BLaER1 treated with 17β-estradiol and CSF1 and Interleukin-3, amounts not matched to agents 10 nM and 100 nM (cell line): ENCODE measurements around the gene MVD.
"Not testable (repeated sequence)": the region's sequence is repeated elsewhere in the genome, so short reads cannot be mapped to it uniquely, and the experiment has no call there.

Experiments
- H3K27ac ChIP-seq, 11 experiments: shearing (Covaris generic); formaldehyde crosslinking; 2 replicates each; pipeline ENCODE4 v1.8.1; 2022
- H3K27me3 ChIP-seq, 11 experiments: shearing (Covaris generic); formaldehyde crosslinking; 2 replicates each; pipeline ENCODE4 v1.8.1; 2022
- H3K36me3 ChIP-seq, 11 experiments: shearing (Covaris generic); formaldehyde crosslinking; 2 replicates each; pipeline ENCODE4 v1.8.1; 2022
- H3K4me1 ChIP-seq, 10 experiments: shearing (Covaris generic); formaldehyde crosslinking; 2 replicates each; pipeline ENCODE4 v1.8.1; 2022
- H3K4me2 ChIP-seq, 11 experiments: shearing (Covaris generic); formaldehyde crosslinking; 2 replicates each; pipeline ENCODE4 v1.8.1; 2022
- H3K4me3 ChIP-seq, 10 experiments: shearing (Covaris generic); formaldehyde crosslinking; 2 replicates each; pipeline ENCODE4 v1.8.1; 2022
- H3K9ac ChIP-seq, 11 experiments: shearing (Covaris generic); formaldehyde crosslinking; 2 replicates each; pipeline ENCODE4 v1.8.1; 2022
- H3K9me3 ChIP-seq, 11 experiments: shearing (Covaris generic); formaldehyde crosslinking; replicated peaks in 1 of 11; 2 replicates each; pipeline ENCODE4 v1.8.1; 2022
- H4K20me1 ChIP-seq, 11 experiments: shearing (Covaris generic); formaldehyde crosslinking; 2 replicates each; pipeline ENCODE4 v1.8.1; 2022
- Cebpa-rat ChIP-seq, 11 experiments: shearing (Covaris generic); IDR thresholded peaks; 2 replicates each; pipeline ENCODE4 v1.8.1; 2022

MVD gene

DNA sequence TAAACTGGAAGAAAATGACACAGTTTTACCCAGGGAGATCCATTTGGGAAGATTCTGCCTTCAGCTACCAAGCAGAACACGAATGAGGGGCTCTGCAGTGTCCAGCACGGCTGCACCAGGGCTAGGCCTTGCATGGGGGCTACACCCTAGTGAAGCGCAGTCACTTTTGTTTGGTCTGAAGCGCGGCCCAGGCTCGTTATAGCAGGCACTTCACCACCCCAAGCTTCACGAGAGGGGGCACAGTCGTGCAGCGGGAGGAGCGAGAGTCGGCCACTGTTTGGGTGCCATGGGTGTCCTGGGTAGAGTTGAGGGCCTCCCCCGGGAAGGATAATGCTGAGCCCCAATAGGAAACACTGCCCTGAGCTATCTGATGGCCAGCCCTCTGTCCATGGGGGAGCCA lies 46.2 kb downstream of the MVD start:
- Histone ChIP-seq H3K4me1 (peaks cover 33 to 63% (median 56%) of the 10 kb centered on the region in 10 experiments), H3K9me3 (no peaks in the 10 kb centered on the region), H3K27me3 (no peaks in the 10 kb centered on the region), H3K4me2 (peak overlapping the region in 6 of 11 experiments; percentile 73 to 90 (median 80); a peak in 7 of 22 replicates), H3K27ac (peak overlapping the region in 2 of 11 experiments; percentile 39 to 56; a peak in 2 of 22 replicates), H4K20me1 (peaks cover 79 to 99% (median 91%) of the 10 kb centered on the region in 11 experiments), H3K9ac (peak overlapping the region in 2 of 11 experiments; percentile 32 to 46; a peak in 4 of 22 replicates), H3K4me3 (no peak overlapping the region), H3K36me3 (peaks cover 71 to 98% (median 91%) of the 10 kb centered on the region in 11 experiments)
- TF ChIP-seq Cebpa-rat (IDR thresholded peaks at IDR 0.05): no peak

DNA sequence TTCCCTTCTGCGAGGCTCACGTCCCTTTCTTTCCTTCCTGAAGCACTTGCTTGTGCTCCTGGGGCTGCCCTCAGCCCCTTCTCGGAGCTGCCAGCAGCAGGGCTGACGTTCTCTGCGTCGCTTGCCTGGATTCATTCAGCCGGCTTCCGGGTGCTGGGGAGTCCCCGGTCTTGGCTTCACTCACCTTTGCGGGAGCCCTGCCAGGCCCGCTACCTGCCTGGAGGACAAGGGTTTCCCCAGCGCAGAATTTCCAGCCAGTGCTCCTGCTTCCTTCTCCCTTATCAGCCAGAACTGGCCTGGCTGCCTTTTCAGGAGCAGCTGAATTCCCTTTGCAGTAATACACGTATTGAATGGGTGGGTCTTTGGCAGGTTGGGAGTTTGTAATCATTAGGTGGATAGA lies 46.6 kb downstream of the MVD start:
- Histone ChIP-seq H3K9ac (peak overlapping the region in 9 of 11 experiments; percentile 16 to 58 (median 43); a peak in 14 of 22 replicates), H3K27me3 (no peaks in the 10 kb centered on the region), H3K4me2 (peak overlapping the region; percentile 10 to 90 (median 73); a peak in 18 of 22 replicates), H3K36me3 (peaks cover 71 to 98% (median 91%) of the 10 kb centered on the region in 11 experiments), H4K20me1 (peaks cover 79 to 100% (median 89%) of the 10 kb centered on the region in 11 experiments), H3K27ac (peak overlapping the region in 6 of 11 experiments; percentile 3 to 56 (median 30); a peak in 8 of 22 replicates), H3K9me3 (no peaks in the 10 kb centered on the region), H3K4me3 (no peak overlapping the region), H3K4me1 (peaks cover 33 to 63% (median 56%) of the 10 kb centered on the region in 10 experiments)
- no peak for TF ChIP-seq Cebpa-rat (IDR thresholded peaks at IDR 0.05)

DNA sequence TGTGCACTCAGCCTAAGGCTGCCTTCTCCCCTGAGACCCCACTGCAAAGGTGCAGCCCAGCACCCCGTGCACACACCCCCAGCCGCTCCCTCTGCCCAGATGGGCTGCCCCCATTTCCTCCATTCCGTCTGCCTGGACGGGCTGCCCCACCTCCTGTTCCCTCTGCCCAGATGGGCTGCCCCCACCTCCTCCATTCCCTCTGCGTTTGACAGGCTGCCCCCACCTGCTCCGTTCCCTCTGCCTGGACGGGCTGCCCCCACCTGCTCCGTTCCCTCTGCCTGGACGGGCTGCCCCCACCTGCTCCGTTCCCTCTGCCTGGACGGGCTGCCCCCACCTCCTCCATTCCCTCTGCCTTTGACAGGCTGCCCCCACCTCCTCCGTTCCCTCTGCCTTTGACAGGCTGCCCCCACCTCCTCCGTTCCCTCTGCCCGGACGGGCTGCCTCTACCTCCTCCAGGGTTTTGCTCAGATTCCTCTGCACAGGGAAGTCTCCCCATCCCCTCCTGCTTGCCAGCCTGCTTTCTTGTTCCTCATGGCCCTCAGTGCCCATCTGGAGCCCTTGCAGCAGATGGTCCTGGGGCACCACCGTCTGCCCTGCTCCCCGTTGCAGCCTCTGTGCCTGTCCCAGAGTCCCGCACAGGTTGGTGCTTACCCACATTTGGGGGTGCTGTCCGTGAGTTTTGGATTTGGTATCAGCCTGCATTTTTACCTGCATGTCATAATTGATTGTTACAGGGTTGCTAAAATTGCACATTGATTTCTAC lies 47.9 kb downstream of the MVD start:
- Histone ChIP-seq H3K4me1 (peaks cover 33 to 58% (median 51%) of the 10 kb centered on the region in 10 experiments), H3K4me3 (no peak overlapping the region; a peak in 1 of 20 replicates), H3K9ac (peak overlapping the region in 8 of 11 experiments; percentile 4 to 52 (median 40); a peak in 13 of 22 replicates), H3K9me3 (no peaks in the 10 kb centered on the region), H3K4me2 (peak overlapping the region; percentile 58 to 90 (median 75)), H3K27ac (peak overlapping the region in 1 of 11 experiments; percentile 39; a peak in 1 of 22 replicates), H4K20me1 (peaks cover 73 to 100% (median 91%) of the 10 kb centered on the region in 11 experiments), H3K36me3 (peaks cover 77 to 99% (median 91%) of the 10 kb centered on the region in 11 experiments), H3K27me3 (no peaks in the 10 kb centered on the region)
- no peak for TF ChIP-seq Cebpa-rat (IDR thresholded peaks at IDR 0.05)

DNA sequence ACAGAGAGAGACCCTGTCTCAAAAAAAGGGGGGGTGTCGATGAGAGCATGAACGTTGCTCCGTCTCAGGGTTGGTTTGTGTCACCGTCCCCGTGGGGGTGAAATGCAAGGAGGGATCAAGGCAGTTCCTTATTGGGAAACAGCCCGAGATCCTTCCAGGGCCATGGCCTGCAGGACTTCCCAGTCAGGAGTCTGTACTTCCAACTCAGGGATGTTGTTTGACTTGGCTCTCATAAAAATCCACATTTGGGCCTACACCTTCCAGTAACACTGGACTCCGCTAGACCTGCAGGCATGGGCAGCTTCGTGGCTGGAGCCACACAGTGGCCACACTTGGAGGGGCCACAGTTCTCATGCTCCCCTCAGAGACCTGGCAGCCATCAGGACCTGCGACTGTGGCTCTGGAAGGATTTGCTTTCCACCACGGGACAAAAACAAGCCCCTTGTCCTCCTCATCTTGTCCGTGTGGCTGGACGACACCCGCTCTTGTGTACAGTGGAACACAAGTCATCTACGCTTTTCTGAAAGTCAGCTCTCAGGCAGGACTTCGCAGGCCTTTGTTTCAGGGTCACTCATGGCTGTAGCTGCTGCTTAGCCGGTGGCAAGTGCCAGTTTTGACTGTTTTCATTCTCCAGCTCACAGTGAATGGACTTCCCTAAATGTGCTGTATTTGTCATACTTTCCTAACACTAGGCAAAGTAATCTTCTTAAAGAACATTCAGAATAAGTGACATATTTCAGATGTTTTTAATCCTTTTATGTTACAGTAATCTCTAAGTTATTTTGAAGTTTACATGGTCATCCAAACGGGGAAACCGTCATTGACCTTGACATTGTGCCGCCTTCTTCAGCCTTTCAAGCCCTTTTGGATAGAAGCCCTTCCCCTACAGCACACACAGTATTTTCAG lies 48.7 kb downstream of the MVD start:
- peaks cover 67 to 100% (median 86%) of the 10 kb centered on the region in 11 experiments for H4K20me1 ChIP-seq
- H3K9ac ChIP-seq: peak overlapping the region in 9 of 11 experiments; percentile 1 to 46 (median 30); a peak in 13 of 22 replicates
- H3K4me3 ChIP-seq: no peak overlapping the region; a peak in 1 of 20 replicates

DNA sequence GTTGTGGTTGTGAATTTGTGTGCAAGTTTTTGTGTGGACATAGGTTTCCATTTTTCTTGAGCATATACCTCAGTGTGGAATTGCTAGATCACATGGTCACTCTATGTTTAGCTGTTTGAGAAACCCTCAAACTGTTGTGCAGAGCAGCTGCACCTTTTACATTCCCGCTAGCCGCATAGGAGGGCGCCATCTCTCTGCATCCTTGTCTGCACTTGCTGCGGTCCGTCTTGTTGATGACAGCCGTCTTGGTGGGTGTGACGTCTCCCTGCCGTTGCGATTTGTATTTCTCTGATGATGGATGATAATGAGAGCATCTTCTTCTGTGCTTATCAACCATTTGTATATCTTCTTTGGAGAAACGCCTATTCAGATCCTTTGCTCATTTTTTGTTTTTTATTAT lies 49.6 kb downstream of the MVD start:
- no peaks in the 10 kb centered on the region for H3K9me3 ChIP-seq
- peaks cover 31 to 52% (median 47%) of the 10 kb centered on the region in 10 experiments for H3K4me1 ChIP-seq
- H3K9ac ChIP-seq: no peak overlapping the region
- H3K4me2 ChIP-seq: peak overlapping the region in 5 of 11 experiments; percentile 10 to 85 (median 73); a peak in 7 of 22 replicates
- no peak overlapping the region for H3K4me3 ChIP-seq
- no peaks in the 10 kb centered on the region for H3K27me3 ChIP-seq
- H4K20me1 ChIP-seq: peaks cover 66 to 100% (median 84%) of the 10 kb centered on the region in 11 experiments
- TF ChIP-seq Cebpa-rat (IDR thresholded peaks at IDR 0.05): no peak
- no peak overlapping the region for H3K27ac ChIP-seq
- H3K36me3 ChIP-seq: peaks cover 77 to 99% (median 89%) of the 10 kb centered on the region in 11 experiments

More for the DNA sequence above, 48.7 kb downstream of the MVD start:
- TF ChIP-seq Cebpa-rat (IDR thresholded peaks at IDR 0.05): no peak
- peaks cover 33 to 50% (median 43%) of the 10 kb centered on the region in 10 experiments for H3K4me1 ChIP-seq
- no peaks in the 10 kb centered on the region for H3K9me3 ChIP-seq
- no peaks in the 10 kb centered on the region for H3K27me3 ChIP-seq
- H3K36me3 ChIP-seq: peaks cover 77 to 99% (median 91%) of the 10 kb centered on the region in 11 experiments
- peak overlapping the region; percentile 58 to 90 (median 75) for H3K4me2 ChIP-seq
- H3K27ac ChIP-seq: peak overlapping the region in 4 of 11 experiments; percentile 6 to 36 (median 14); a peak in 5 of 22 replicates

DNA sequence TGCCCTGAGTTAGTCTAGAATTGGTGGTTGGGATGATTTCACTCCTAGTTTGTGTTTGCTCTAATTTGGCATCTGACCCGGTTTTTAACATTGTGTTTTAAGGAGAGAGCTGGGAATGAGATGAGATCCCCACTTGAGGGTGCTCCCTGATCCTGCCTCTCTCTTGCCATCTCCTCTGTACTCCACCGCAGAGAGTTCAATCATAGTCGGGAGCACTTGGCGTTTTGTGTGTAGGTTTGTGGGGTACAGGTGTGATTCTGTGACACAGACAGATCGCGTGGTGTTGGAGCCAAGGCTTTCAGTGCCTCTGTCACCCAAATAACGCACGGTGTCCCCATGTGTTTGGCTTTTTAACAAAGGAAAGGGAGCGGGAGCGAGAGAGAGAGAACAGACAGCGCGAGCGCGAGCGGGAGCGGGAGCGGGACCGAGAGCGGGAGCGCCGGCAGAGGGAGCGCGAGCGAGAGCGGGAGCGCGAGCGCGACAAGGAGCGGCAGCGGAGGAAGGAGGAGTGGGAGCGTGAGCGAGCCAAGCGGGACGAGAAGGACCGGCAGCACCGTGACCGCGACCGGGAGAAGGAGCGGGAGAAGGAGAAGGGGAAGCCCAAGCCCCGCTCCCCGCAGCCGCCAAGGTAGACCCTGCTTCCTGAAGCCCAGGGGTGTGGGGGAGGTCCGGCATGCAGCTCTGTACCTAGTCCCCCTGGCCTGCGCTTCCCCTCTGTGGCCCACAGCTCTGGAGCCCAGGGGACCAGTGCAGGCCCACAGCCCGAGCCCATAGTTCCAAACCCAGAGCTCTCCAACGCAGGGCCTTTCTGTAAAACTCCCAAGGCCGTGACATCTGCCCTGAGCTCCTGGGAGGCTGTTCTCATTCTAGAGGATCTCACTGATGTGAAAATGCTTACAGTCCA lies 51.7 kb downstream of the MVD start:
- H3K36me3 ChIP-seq: peaks cover 72 to 99% (median 83%) of the 10 kb centered on the region in 11 experiments
- no peak overlapping the region for H3K9ac ChIP-seq
- no peak overlapping the region for H3K4me3 ChIP-seq
- H3K9me3 ChIP-seq: no peaks in the 10 kb centered on the region
- no peak overlapping the region for H3K27ac ChIP-seq
- H3K4me2 ChIP-seq: no peak overlapping the region
- no peaks in the 10 kb centered on the region for H3K27me3 ChIP-seq
- TF ChIP-seq Cebpa-rat (IDR thresholded peaks at IDR 0.05): no peak
- peaks cover 43 to 64% (median 62%) of the 10 kb centered on the region in 10 experiments for H3K4me1 ChIP-seq
- peaks cover 63 to 100% (median 84%) of the 10 kb centered on the region in 11 experiments for H4K20me1 ChIP-seq

DNA sequence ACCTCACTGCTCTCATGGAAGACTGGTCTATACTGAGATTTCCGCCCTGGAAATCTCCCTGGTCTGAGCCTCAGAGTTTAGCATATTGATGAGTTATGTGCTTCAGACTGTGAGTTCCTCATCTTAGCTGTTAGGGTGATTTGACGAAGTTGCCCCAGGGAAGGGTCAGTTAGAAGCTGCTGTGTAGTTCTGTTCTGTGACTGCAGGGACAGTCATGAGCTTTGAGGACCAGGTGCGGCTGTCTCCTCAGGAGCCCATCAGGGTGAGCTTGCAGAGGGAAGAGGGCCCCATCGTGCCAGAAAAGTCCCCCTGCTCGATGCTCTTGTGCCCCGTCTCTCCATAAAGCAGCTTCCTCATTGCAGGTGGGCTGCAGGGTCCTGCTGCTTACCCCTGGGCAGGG lies 52.8 kb downstream of the MVD start:
- Histone ChIP-seq H3K4me1 (peaks cover 34 to 64% (median 62%) of the 10 kb centered on the region in 10 experiments), H4K20me1 (peaks cover 56 to 100% (median 84%) of the 10 kb centered on the region in 11 experiments), H3K27ac (no peak overlapping the region), H3K9ac (peak overlapping the region in 1 of 11 experiments; percentile 21; a peak in 1 of 22 replicates), H3K36me3 (peaks cover 78 to 99% (median 87%) of the 10 kb centered on the region in 11 experiments), H3K27me3 (no peaks in the 10 kb centered on the region), H3K4me3 (no peak overlapping the region), H3K9me3 (no peaks in the 10 kb centered on the region), H3K4me2 (no peak overlapping the region)
- no peak for TF ChIP-seq Cebpa-rat (IDR thresholded peaks at IDR 0.05)

DNA sequence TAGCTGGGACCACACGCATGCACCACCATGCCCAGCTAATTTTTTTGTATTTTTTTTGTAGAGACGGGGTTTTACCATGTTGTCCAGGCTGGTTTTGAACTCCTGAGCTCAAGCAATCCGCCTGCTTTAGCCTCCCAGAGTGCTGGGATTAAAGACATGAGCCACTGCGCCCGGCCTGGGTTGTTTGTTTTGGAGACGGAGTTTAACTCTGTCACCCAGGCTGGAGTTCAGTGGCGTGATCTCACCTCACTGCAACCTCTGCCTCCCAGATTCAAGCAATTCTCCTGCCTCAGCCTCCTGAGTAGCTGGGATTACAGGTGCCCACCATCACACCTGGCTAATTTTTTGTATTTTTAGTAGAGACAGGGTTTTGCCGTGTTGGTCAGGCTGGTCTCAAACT lies 53.5 kb downstream of the MVD start:
- Histone ChIP-seq H3K4me1 (peaks cover 27 to 62% (median 57%) of the 10 kb centered on the region in 10 experiments), H4K20me1 (peaks cover 51 to 99% (median 78%) of the 10 kb centered on the region in 11 experiments), H3K36me3 (peaks cover 84 to 100% (median 93%) of the 10 kb centered on the region in 11 experiments)
- H3K9ac ChIP-seq, H3K9me3 ChIP-seq, H3K27me3 ChIP-seq, H3K4me2 ChIP-seq, H3K27ac ChIP-seq, H3K4me3 ChIP-seq: not testable (repeated sequence)
